Nephron progenitor cell (in vitro differentiated cells): ENCODE data around the gene MXRA8.

ENCODE experiments used
- DNase-seq: peaks from one replicate; pipeline ENCODE4 v3.0.0; 2021
- H3K27ac Mint-ChIP-seq: 2 replicates; pipeline ENCODE4 v1.8.0; 2021; ENCODE audit warnings: mild to moderate bottlenecking, moderate library complexity, mixed read lengths
- H3K27me3 Mint-ChIP-seq: 2 replicates; pipeline ENCODE4 v1.8.0; 2021; ENCODE audit warnings: mild to moderate bottlenecking, low read depth, mixed read lengths; ENCODE audit not compliant: poor library complexity
- H3K36me3 Mint-ChIP-seq: 2 replicates; pipeline ENCODE4 v1.8.0; 2021; ENCODE audit warnings: low read depth, mixed read lengths
- H3K4me1 Mint-ChIP-seq: 2 replicates; pipeline ENCODE4 v1.8.0; 2021; ENCODE audit warnings: mixed read lengths
- H3K4me3 Mint-ChIP-seq: 2 replicates; pipeline ENCODE4 v1.8.0; 2021; ENCODE audit warnings: mild to moderate bottlenecking, moderate library complexity, mixed read lengths
- H3K9me3 Mint-ChIP-seq: 2 replicates; pipeline ENCODE4 v1.8.0; 2021; ENCODE audit warnings: mild to moderate bottlenecking, moderate library complexity, mixed read lengths
- CTCF ChIP-seq: fragments of 200-600 bp; sonication (generic); IDR thresholded peaks from 2 replicates; pipeline ENCODE4 v1.5.0; 2021; ENCODE audit warnings: antibody characterized with exemption

MXRA8 gene

GRCh38 chr1:1336931-1337792 is 21.2 kb downstream of the MXRA8 start:
- no peak for TF ChIP-seq CTCF
- no peaks in the 10 kb centered on the region for H3K9me3 Mint-ChIP-seq
- H3K4me3 Mint-ChIP-seq: no peak overlapping the region
- peaks cover 16% of the 10 kb centered on the region for H3K36me3 Mint-ChIP-seq
- no peaks in the 10 kb centered on the region for H3K27me3 Mint-ChIP-seq
- H3K27ac Mint-ChIP-seq: no peak overlapping the region
- DNase-seq: no peak
- peaks cover 4% of the 10 kb centered on the region for H3K4me1 Mint-ChIP-seq

- TF ChIP-seq CTCF: no peak
Observed at GRCh38 chr1:1336446-1336845, 21.9 kb downstream of the MXRA8 start.

GRCh38 chr1:1335792-1336248 is 22.5 kb downstream of the MXRA8 start:
- Mint-ChIP-seq H3K36me3 (peaks cover 10% of the 10 kb centered on the region), H3K27me3 (no peaks in the 10 kb centered on the region), H3K9me3 (no peaks in the 10 kb centered on the region), H3K4me1 (peaks cover 4% of the 10 kb centered on the region), H3K27ac (no peak overlapping the region), H3K4me3 (no peak overlapping the region)
- no peak for TF ChIP-seq CTCF
- no peak for DNase-seq

More at GRCh38 chr1:1336446-1336845, 21.9 kb downstream of the MXRA8 start:
- no peak overlapping the region for H3K4me3 Mint-ChIP-seq
- peaks cover 16% of the 10 kb centered on the region for H3K36me3 Mint-ChIP-seq
- H3K4me1 Mint-ChIP-seq: peaks cover 4% of the 10 kb centered on the region
- no peaks in the 10 kb centered on the region for H3K27me3 Mint-ChIP-seq
- DNase-seq: no peak
- H3K27ac Mint-ChIP-seq: no peak overlapping the region
- no peaks in the 10 kb centered on the region for H3K9me3 Mint-ChIP-seq

GRCh38 chr1:1335283-1335682 is 23.1 kb downstream of the MXRA8 start:
- H3K4me3 Mint-ChIP-seq: no peak overlapping the region
- TF ChIP-seq CTCF: no peak
- no peaks in the 10 kb centered on the region for H3K9me3 Mint-ChIP-seq
- H3K27ac Mint-ChIP-seq: no peak overlapping the region
- peaks cover 4% of the 10 kb centered on the region for H3K4me1 Mint-ChIP-seq
- no peak for DNase-seq
- H3K36me3 Mint-ChIP-seq: peaks cover 4% of the 10 kb centered on the region
- H3K27me3 Mint-ChIP-seq: no peaks in the 10 kb centered on the region

GRCh38 chr1:1334835-1335234 is 23.5 kb downstream of the MXRA8 start:
- DNase-seq: peak; percentile 87
- Mint-ChIP-seq H3K36me3 (peaks cover 4% of the 10 kb centered on the region), H3K9me3 (no peaks in the 10 kb centered on the region), H3K27ac (no peak overlapping the region), H3K4me3 (no peak overlapping the region), H3K4me1 (peaks cover 4% of the 10 kb centered on the region), H3K27me3 (no peaks in the 10 kb centered on the region)
- no peak for TF ChIP-seq CTCF
